NCI-H2029 (cell line): Measurements from ENCODE around the gene SMG5.
A peak's percentile ranks its signal among the peaks of the same experiment; 100 is the strongest.

ENCODE experiments used
- DNase-seq: peaks from one replicate; lab custom pipeline; 2025; lab: John Stamatoyannopoulos, UW

Gene SMG5

DNA sequence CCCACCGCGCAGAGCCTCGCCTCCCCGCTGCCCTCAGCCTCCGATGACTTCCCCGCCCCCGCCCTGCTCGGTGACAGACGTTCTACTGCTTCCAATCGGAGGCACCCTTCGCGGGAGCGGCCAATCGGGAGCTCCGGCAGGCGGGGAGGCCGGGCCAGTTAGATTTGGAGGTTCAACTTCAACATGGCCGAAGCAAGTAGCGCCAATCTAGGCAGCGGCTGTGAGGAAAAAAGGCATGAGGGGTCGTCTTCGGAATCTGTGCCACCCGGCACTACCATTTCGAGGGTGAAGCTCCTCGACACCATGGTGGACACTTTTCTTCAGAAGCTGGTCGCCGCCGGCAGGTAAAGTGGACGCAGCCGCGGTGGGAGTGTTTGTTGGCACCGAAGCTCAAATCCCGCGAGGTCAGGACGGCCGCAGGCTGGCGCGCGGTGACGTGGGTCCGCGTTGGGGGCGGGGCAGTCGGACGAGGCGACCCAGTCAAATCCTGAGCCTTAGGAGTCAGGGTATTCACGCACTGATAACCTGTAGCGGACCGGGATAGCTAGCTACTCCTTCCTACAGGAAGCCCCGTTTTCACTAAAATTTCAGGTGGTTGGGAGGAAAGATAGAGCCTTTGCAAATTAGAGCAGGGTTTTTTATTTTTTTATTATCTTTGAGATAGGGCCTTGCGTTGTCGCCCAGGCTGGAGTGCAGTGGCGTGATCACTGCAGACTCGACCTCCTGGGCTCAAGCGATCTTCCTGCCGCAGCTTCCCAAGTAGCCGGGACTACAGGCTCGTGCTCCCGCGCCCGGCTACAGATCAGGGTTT is 69.6 kb downstream of the SMG5 start, which contains the start of gene PMF1:
PMF1 (plus strand) TSS at position 175 of the 811 bp plus-strand sequence; CDS start at position 184, 9 bp downstream.
- peak; percentile 94 for DNase-seq

DNA sequence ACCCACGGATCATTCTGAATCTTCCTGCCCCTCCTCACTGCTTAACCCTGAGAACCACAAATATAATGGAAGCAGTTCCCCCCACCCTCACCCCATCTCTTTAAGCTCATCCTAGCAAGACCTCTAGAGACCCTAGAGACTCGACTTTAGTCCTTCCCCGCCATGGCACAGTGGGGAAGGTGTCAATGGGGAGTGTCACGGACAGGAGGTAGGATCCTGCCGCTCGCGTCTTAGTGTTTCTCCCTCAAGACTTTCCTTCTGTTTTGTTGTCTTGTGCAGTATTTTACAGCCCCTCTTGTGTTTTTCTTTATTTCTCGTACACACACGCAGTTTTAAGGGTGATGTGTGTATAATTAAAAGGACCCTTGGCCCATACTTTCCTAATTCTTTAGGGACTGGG is 70.5 kb downstream of the SMG5 start:
- no peak for DNase-seq

DNA sequence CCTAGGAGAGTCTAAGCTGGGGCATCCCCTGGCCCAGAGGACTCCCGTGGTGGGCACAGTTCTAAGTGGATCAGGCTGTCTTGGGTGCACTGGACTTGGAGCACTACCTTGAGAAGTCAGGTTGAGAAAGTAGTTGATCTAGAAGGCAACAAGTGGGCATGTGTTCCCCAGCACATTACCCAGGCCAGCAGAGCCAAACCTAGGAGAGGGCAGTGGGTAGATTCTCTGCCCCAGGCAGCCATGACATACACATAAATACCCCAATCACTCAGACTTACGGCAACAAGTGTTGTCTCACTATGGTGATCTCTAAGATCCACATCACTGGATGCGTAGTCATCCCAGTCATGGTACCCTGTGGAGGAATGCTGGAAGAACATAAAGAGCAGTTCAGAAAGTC is 71.4 kb downstream of the SMG5 start:
- no peak for DNase-seq

DNA sequence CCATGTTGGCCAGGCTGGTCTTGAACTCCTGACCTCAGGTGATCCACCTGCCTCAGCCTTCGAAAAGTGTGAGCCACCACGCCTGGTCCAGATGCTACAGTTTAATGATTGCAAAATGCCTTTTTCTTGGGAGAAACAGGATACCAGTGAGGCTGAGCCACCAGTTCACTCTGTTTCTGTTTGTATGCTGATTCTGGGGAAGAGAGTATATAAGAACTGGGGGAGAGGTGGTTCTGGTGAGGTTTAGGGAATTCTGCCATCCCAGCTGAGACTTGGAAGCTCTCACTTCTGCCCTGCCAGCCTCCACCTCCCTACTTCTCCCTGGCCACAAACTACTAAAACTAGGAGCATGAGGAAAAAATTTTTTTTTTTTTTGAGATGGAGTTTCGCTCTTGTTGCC is 77.9 kb downstream of the SMG5 start:
- no peak for DNase-seq

DNA sequence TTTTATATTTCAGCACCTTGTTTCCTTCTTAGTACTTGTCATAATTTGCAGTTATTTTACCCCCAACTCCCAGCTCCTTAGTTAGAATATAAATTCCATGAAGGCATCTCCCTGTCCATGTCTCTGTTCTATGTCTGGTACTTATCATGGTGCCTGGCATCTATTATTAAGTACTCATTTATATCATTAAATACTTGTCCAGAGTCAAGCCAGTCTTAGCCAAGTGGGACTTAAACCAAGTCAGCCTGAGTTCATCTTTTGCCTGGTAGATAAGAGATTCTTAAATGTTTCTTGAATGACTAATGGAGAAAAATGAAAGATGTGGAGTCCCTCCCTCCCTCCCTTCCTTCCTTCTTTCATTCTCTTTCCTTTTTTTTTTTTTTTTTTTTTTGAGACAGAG is 79.3 kb downstream of the SMG5 start:
- DNase-seq, result no peak

DNA sequence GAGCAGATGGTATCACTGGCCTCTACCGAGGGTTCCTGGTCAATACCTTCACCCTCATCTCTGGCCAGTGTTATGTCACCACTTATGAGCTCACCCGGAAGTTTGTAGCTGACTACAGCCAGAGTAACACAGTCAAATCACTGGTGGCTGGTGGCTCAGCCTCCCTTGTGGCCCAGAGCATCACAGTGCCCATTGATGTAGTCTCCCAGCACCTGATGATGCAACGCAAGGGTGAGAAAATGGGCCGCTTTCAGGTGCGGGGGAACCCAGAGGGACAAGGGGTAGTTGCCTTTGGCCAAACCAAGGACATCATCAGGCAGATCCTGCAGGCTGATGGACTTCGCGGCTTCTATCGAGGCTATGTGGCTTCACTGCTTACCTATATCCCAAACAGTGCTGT is 82.6 kb downstream of the SMG5 start:
- DNase-seq, result no peak
